ENCODE results near the gene TSN. TPM values are rescaled to one million over a fixed set of nuclear protein-coding genes. Genes with fewer than 3 reads are reported as not detected.

Gene TSN
- total and polyA plus RNA-seq, 8 donors = 10.9 to 30.3 (median 23.4) TPM

Other genes starting within 250 kb of the TSN start
- gene RNU4ATAC, start 224.8 kb upstream of the TSN start, total RNA-seq = 1 to 10 TPM in 1 of 6 donors, not detected in 5; 6.6 TPM
- gene RNU4ATAC, start 224.8 kb upstream of the TSN start, polyA plus RNA-seq = not detected
- gene CLASP1, start 106.2 kb upstream of the TSN start, total RNA-seq = 10 to 100 TPM; 17.1 to 34.5 (median 23.2) TPM
- 1 to 10 TPM; 8.9 to 9.3 TPM for gene CLASP1, start 106.2 kb upstream of the TSN start, polyA plus RNA-seq
- gene NIFK, start 18.8 kb upstream of the TSN start, total RNA-seq = 10 to 100 TPM; 22.9 to 40.4 (median 25.7) TPM
- 10 to 100 TPM; 24.5 to 34.5 TPM for gene NIFK, start 18.8 kb upstream of the TSN start, polyA plus RNA-seq